ENCODE results near the gene CFAP119. TPM values are rescaled to one million over a fixed set of nuclear protein-coding genes. Genes with fewer than 3 reads are reported as not detected.

The CFAP119 gene
- total and polyA plus RNA-seq, 2 of the 8 experiments (the other 6 are each of a cell fraction or from before 2014, with no cell fraction given) = 5.6 to 6.0 TPM

- TF ChIP-seq YY1 (IDR thresholded peaks at IDR 0.05; ENCODE audit: low read depth, low read length) (no peak), HDAC6 (IDR thresholded peaks at IDR 0.05; ENCODE audit: low read depth, low read length) (no peak)
Measured at GRCh38 chr16:30794634-30795033, 32.8 kb upstream of the CFAP119 start (continued).

Data from H1 (cell line).